Measurements from ENCODE around the gene GPC1. TPM values are rescaled to one million over a fixed set of nuclear protein-coding genes. Genes with fewer than 3 reads are reported as not detected.

The GPC1 gene
- total and polyA plus RNA-seq, 10 of the 15 experiments (the other 5 are each of a cell fraction or from before 2014, with no cell fraction given), result 0.06 to 0.77 (median 0.23) TPM; not detected in 3

DNA sequence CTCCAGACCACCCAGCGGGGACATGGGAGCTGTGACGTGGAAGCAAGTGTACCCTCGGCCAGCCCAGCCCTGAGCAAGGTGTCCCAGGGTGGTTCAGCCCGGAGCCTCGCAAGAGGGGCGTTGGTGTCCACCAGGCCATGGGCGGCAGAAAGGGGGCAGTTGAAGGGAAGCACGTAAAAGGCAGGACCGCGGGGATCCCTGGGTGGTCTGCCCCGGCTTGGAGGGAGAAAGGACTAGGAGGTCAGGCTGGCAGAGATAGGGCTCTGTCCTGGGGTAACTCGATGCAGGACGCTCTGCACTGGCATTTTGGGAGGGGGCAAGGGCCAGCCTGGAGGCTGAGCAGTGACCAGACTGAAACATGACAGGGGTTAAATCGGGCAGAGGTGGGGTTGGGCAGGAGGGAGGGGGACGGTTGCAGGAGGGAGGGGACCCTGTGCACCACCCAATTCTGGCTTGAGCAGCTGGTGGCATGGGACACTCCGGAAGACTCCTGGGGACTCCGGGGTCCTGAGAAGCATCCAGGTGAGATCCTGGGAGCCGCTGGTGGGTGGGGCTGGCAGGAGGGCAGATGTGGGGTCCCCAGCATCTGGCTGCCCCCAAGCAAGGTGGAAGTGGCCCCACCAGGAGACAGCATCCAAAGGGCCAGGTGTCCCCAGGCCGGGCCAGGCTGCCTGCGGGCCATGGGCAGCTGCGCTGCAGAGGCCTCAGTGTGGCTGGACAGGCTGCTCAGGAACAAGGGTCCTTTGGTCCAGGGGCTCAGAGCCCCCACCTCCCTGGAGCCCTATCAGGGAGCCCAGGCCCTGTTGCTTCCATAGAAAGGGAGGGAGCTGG is 46.8 kb upstream of the GPC1 start (continued):
- TF ChIP-seq, protein P1, sequence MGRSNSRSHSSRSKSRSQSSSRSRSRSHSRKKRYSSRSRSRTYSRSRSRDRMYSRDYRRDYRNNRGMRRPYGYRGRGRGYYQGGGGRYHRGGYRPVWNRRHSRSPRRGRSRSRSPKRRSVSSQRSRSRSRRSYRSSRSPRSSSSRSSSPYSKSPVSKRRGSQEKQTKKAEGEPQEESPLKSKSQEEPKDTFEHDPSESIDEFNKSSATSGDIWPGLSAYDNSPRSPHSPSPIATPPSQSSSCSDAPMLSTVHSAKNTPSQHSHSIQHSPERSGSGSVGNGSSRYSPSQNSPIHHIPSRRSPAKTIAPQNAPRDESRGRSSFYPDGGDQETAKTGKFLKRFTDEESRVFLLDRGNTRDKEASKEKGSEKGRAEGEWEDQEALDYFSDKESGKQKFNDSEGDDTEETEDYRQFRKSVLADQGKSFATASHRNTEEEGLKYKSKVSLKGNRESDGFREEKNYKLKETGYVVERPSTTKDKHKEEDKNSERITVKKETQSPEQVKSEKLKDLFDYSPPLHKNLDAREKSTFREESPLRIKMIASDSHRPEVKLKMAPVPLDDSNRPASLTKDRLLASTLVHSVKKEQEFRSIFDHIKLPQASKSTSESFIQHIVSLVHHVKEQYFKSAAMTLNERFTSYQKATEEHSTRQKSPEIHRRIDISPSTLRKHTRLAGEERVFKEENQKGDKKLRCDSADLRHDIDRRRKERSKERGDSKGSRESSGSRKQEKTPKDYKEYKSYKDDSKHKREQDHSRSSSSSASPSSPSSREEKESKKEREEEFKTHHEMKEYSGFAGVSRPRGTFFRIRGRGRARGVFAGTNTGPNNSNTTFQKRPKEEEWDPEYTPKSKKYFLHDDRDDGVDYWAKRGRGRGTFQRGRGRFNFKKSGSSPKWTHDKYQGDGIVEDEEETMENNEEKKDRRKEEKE (IDR thresholded peaks at IDR 0.05), result no peak
- TF ChIP-seq IRF4 (IDR thresholded peaks at IDR 0.05; ENCODE audit: low read depth, low read length), result no peak
- TF ChIP-seq ZBTB11 (CRISPR knock-in tag; IDR thresholded peaks at IDR 0.05), result no peak
- TF ChIP-seq PAX8 (IDR thresholded peaks at IDR 0.05), result no peak
- no peak for TF ChIP-seq WRNIP1 (IDR thresholded peaks at IDR 0.05; ENCODE audit: borderline replicate concordance, low read depth, low read length)
- no peak for TF ChIP-seq POLR2AphosphoS2 (IDR thresholded peaks at IDR 0.05; ENCODE audit: low read depth, low read length)
- TF ChIP-seq, protein P2, sequence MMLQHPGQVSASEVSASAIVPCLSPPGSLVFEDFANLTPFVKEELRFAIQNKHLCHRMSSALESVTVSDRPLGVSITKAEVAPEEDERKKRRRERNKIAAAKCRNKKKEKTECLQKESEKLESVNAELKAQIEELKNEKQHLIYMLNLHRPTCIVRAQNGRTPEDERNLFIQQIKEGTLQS (IDR thresholded peaks at IDR 0.05; ENCODE audit: borderline replicate concordance, extremely low read depth, low read depth, low read length), result no peak
- TF ChIP-seq, protein P3, sequence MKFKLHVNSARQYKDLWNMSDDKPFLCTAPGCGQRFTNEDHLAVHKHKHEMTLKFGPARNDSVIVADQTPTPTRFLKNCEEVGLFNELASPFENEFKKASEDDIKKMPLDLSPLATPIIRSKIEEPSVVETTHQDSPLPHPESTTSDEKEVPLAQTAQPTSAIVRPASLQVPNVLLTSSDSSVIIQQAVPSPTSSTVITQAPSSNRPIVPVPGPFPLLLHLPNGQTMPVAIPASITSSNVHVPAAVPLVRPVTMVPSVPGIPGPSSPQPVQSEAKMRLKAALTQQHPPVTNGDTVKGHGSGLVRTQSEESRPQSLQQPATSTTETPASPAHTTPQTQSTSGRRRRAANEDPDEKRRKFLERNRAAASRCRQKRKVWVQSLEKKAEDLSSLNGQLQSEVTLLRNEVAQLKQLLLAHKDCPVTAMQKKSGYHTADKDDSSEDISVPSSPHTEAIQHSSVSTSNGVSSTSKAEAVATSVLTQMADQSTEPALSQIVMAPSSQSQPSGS (IDR thresholded peaks at IDR 0.05; ENCODE audit: low read length), result no peak
